GM08714 (cell line): ENCODE data around the gene NOS1AP.

ENCODE experiments used
- H3K4me3 ChIP-seq: fragments of 200-500 bp; sonication (Bioruptor generic); 2 replicates; pipeline ENCODE4 v1.5.1; 2014; ENCODE audit warnings: mild to moderate bottlenecking, low read length, inconsistent platforms
- ZNF274 ChIP-seq: IDR thresholded peaks from 2 replicates; pipeline ENCODE4 v1.6.1; 2012; ENCODE audit warnings: mild to moderate bottlenecking, low read depth, low read length

Gene NOS1AP

DNA sequence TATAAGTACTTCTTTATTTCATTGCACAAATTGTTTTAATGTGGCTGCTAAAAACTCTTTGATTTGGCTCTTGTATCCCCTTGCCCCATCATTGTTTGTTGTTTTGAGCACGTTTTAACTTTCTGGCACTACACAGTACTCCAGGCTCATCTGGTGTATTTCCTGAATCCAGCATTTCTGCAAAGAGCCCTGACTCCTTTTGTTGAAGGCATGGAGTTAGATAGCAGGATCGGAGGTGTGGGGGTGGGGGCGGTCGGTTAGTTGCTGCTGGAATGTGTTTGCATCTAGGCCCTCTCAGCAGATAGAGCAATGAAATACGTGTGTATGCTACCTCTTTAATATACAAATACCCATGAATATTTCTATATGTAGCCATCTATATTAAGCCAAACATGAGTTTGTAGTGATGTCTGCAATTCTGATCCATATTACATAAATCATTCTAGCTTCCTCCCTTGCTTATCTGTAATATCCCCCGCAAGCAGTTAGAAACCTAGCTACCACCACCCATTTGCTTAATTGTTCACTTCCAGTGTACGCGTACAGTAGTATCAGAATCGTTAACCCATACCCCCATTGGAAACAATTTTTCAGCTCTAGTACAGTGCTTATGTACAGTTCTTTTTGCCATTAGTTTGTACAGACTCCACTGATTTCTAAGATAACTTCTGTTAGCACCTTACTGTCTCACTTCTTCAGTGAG, 106.0 kb downstream of the NOS1AP start:
- TF ChIP-seq ZNF274, result no peak
- H3K4me3 ChIP-seq, result no peak overlapping the region

DNA sequence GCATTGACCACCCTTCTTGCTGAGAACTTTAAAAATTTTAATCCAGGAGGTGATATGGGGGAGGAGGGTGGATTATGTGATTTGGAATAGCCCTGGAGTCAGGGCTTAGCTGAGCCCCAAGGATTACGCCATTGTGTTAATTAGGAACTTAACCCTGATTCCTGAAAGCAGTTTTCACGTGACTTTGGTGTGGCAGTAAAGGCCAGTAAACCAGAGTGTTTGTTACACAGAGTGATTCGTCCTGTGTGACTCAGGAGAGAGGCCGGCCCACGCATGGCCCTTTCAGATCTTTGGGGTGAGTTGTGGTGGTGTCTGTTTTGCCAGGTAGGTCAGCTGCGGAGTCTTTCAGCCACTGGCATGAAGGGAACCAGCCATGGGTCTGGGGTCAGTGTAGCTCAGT, 107.6 kb downstream of the NOS1AP start:
- no peak overlapping the region for H3K4me3 ChIP-seq

DNA sequence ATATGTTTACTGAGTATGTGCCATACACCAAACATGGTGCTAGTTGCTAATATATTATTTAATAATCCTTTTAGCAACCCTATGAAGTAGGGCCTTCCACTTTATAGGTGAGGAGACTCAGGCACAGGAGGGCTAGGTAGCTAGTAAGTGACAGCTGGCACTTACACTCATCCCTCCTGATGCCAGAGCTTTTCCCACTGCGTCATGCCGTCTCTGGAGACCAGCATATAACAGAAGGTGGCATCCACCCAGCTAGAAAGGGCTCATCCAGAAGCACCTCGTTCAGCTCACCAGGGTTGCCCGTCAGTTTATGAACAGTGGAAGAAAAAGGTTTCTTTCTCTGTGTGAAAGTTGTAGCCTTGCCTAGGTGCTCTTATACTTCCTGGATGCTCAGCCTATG, 108.9 kb downstream of the NOS1AP start:
- H3K4me3 ChIP-seq, result no peak overlapping the region
- no peak for TF ChIP-seq ZNF274

More for the DNA sequence above, 107.6 kb downstream of the NOS1AP start:
- TF ChIP-seq ZNF274, result no peak

DNA sequence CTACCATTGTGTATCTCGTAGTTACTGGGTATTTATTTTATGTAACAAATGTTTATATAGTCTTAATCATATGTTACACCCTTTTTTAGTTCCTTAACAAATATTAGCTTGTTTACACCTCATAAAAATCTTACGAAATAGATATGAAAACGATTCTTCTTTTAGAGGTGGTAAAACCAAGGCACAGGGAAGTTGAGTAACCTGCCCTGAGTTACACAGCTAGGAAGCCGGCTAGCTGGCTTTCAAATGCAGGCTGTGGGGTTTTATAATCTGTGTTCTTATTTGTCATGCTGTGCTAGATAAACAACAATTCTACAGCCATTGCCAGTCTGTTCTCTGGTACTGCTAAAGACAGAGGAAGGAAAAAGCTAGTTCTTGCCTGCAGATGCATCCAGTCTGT, 109.6 kb downstream of the NOS1AP start:
- no peak overlapping the region for H3K4me3 ChIP-seq
- no peak for TF ChIP-seq ZNF274

DNA sequence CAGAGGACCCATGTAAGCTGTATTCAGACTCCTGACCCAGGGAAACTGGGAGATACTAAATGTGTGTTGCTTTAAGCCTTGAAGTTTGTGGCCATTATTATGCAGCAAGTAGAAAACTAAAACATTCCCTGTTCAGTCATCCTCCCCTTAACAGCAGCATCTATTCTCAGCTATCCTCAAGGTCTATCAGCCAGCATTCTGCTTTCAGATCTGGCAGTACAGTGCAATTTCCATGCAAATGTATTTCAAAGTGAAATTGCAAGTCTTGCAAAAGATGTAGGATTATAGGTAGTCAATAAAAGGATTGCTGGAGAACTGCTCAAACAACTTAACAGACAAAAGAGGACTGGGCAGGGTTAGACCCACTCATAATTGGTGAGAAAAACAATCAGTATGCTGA, 111.3 kb downstream of the NOS1AP start:
- TF ChIP-seq ZNF274, result no peak
- H3K4me3 ChIP-seq, result no peak overlapping the region

DNA sequence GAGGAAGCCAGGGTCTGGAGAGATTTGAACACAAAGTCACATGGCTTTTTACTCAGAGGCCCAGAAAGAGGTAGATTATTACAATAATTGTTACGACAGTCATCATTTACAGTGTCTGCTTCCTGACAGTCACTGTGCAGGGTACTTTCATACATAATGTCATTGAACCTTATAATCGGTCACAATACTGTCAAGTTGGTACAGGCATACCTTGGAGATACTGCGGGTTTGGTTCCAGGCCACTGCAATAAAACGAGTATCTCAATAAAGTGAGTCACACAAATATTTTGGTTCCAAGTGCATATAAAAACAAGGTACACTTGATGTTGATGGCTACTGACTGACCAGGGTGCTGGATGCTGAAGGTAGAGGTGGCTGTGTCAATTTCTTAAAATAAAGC, 112.6 kb downstream of the NOS1AP start:
- no peak for TF ChIP-seq ZNF274

DNA sequence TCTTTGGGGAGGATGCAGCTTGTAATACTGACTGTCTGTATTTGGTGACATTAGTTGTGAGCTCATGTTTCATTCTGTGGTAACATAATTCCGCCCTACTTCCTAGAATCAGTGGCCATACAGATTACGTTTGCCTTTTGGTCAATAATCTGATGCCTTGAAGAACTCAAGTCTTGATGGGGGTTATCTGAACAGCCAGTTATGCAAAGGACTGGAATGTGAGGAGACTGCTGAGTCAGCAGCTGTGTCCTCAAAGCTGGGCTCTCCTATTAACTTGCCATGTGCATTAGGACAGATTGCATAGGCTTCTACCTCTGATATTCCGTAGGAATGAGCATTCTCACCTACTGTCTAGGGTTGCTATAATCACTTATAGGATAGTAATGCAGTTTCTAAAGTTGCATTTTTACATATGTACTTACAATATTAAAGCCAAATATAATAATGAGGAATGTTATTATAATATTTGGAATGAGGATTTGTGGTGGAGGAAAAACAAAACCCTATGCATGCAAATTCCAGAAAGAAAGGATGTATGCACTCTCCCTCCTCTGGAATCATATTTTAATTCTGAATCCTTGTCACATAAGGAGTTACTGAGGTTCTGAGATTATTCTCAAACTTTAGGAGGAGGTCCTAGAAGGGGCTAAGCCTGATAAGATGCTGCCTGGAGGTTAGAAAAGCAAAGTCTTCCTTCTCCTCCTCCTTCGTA, 116.0 kb downstream of the NOS1AP start:
- no peak overlapping the region for H3K4me3 ChIP-seq
- no peak for TF ChIP-seq ZNF274

More for the DNA sequence above, 112.6 kb downstream of the NOS1AP start:
- no peak overlapping the region for H3K4me3 ChIP-seq

DNA sequence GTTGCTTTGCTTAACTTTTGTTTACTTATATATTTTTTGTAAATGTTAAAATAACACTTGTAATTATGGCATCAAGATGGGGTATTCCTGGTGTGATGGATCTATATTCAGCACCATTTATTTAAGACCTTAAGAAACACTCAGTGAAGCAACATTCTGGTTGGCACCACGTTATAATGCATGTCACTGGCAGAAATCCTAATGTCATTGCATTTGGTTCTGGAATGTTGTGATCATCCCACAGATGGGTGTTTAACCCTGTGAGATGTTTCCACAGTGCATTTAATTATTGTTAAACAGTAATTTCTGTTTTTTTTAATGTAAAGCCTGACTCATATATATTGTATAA, 116.5 kb downstream of the NOS1AP start:
- H3K4me3 ChIP-seq, result no peak overlapping the region
- TF ChIP-seq ZNF274, result no peak

DNA sequence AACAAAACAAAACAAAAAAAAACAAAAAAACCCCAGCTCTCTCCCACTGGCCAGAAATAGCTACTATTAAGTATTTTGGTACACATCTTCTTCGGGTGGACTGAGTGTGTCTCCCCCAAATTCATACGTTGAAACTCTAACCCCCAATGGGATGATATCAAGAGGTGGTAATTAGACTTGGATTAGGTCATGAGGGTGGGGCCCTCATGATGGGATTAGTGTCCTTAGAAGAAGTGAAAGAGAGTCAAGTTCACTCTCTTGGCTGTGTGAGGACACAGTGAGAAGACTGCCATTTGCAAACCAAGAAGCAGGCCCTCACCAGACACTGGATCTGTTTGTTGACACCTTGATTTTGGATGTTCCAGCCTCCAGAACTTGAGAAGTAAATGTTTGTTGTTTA, 116.9 kb downstream of the NOS1AP start:
- no peak overlapping the region for H3K4me3 ChIP-seq
- TF ChIP-seq ZNF274, result no peak

DNA sequence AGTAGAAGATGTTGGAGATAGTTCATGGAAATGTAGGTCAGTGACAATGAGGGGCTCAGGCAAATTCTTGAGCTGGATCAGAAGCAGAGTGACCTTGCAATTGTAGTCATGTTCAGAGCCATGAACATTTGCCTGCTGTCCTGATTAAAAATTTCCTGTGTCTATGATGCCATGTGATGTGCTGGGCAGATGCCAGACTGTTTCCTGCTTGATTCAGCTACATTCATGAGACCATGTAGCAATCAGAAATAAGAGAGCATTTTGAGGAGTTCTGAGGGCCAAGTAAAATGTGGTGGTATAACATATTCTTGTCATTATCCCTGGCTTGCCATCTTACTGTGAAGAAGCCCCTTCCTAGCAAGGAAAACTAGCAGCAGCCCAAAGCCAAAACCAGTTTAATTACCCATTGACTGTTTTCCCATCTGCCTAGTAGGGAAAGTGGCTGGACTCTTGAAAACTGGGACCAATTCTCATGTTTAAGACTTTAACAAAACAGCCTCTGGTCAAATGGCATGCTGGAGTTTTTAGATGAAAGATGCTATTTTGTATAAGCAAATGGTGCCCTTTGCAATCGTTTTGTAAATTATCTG, 118.3 kb downstream of the NOS1AP start:
- TF ChIP-seq ZNF274, result no peak
- no peak overlapping the region for H3K4me3 ChIP-seq

DNA sequence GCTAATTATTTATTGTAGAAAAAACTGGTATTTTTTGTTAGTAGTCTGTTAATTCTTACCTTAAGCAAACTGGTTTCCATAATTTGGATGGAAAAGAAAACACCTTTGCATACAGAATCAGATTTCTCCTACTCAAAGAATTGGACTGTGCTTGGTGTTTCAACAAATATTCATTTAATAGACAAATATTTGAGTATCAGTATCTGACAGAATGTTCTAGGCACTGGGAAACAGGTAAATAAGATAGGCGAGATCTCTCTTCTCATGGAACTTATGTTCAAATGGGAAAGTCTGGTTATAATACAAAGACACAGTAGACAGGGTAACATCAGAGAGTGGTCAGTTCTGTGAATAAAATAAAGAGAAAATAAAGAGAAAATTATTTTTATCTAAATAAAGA, 119.9 kb downstream of the NOS1AP start:
- no peak overlapping the region for H3K4me3 ChIP-seq
- no peak for TF ChIP-seq ZNF274

DNA sequence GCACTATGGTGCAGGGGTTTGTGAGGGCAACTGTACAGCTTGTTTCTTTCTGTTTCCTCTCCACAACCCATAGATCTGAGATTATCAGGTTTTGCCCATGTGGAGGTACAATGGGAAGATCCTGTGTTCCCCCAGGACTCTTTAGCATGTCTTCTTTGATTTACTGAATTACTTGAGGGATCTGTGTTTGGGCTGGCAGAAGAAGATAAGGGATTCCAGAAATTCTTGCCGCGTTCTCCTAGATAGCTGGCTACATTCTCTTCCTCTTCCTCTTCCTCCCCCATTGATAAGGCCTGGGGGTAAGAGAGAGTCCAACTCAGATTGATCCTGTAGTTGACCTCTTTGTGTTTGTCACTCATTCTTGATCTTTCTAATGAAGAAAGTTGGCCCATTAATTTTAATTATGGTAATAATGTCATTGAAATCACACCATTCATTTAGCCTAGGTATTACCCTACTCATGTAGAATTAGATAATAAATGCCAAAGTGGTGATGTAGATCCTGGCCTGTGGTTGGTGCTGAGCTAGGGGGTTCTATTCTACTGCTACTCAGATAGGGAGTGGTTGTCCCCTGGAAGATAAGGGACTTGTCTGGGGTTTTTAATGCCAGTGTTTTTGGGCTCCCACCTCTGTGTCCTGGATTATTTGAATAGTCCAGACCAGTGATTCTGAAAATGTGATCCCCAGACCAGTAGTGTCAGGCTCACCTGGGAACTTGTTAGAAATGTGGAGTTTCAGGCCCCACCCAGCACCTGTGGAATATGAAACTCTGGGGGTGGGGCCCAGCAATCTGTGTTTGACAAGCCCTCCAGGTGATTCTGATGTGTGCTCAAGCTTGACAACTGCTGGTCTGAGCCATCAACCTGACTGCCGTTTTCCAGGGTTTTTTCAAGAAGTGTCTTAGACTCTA, 122.2 kb downstream of the NOS1AP start:
- no peak overlapping the region for H3K4me3 ChIP-seq
- no peak for TF ChIP-seq ZNF274

DNA sequence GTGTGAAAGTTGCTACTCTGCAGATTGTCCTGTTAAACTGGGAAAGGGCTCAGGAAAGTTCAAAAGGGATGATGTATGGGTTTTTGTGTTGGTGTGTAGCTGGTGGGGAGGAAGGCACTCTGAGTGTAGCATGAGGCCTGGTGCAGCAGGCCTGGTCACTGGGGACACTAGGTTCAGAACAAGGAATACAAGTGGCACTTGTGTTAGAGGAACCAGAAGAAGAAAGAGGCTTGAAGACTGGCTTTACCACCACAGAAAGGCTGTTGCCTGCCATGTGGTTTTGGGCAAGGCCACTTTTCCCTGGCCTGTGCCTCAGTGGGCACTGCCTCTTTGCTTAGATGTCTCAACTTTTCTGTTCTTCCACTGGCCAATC, 122.8 kb downstream of the NOS1AP start:
- no peak overlapping the region for H3K4me3 ChIP-seq
- TF ChIP-seq ZNF274, result no peak

DNA sequence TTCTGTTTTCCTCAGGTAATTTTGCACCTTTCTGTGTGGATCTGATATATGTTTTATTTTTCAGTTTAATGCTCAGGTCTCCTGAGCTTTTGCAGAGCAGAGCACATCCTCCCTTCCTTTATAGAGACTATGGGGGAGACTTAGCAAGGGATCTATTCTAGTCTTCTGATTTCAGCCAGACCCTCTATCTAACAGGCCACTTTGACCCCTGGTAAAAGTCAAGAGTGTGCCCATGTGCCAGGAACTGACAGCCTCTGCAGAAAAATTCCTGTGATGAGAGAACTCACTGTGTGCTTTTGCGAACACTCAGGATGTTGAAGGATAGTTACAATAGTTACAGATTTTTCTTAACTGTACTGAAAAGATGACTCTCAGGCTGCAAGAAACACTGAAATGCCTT, 123.3 kb downstream of the NOS1AP start:
- no peak overlapping the region for H3K4me3 ChIP-seq
- TF ChIP-seq ZNF274, result no peak
